Stimulated activated CD8-positive, alpha-beta memory T cell treated with anti-CD3 and anti-CD28 coated beads, Interleukin-4, amount 100 ng/mL, for 24 hours (primary cell): ENCODE results near the gene PGM2L1.
A peak's percentile ranks its signal among the peaks of the same experiment; 100 is the strongest.
"Not testable (repeated sequence)": the region's sequence is repeated elsewhere in the genome, so short reads cannot be mapped to it uniquely, and the experiment has no call there.

Experiments used
- DNase-seq: peaks from one replicate; pipeline ENCODE4 v3.0.0-alpha.2; 2020; ENCODE audit warnings: low read depth

PGM2L1 gene

DNA sequence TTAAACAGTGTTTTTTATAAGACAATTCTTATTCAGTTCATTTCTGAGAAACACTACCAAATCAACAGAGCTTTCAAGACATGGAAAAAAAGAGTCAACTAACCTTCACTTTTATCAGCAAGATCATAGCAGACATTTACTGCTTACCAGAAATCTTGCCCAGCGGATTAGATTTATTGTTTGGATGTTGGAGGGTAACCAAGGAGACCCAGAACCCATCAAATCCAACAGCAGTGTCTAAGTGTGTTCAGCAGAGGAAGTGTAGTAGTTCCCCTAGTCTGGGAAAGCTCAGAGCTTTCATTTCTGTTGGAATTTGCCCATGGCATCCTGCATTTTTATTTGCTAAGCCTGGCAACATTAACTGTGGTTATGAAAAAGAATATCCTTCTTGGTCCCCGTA, 2.4 kb upstream of the PGM2L1 start:
- no peak for DNase-seq

DNA sequence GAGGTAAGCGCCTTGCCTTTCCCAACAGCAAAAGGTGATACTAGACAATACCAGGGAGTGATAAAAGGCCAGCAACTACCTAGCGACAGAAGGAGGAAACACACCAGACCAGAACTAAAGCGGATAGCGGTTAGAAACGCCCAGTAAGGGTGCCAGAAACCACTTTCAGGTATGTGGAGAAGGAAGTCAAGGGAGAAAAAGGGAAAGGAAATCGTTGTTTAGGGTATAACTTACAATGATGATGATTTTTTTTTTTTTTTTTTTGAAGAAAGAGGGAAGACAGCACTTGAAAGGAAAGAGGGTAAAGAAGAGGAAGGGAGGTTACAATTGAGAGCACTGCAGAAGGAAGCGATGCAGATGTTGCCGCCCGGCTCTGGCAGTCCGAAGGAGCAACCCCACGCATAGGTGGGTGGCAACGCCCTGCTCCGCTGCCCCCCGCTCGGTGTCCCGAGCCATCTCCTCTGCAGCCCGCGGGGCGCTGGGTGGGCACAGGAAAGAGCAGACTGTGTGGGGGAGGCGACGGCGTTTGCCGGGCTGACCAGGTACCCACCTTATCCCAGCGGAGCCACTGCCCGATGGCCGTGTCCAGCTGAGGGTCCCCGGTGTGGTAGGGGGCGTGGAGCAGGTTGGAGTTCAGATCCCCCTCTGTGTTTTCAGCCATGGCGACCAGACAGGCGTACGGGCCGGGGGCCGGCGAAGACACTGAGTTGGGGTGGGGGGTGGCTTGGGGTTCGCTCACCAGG, 561 bp downstream of the PGM2L1 start:
- DNase-seq, result peak; percentile 5

DNA sequence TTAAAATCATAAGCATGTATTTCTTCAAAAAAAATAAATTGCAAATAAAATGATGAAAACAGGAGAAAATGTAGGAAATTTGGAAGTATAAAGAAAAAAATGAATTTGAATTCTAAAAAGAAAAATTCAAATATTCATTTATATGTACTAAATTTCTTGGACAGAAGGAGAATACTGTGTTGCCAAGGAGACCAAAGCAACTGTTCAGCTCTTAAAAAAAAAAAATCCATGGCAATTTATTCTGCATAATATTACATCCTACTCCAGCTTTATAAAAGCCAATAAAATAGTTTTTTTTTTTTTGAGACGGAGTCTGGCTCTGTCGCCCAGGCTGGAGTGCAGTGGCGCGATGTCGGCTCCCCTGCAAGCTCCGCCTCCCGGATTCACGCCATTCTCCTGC, 6.0 kb downstream of the PGM2L1 start:
- no peak for DNase-seq

DNA sequence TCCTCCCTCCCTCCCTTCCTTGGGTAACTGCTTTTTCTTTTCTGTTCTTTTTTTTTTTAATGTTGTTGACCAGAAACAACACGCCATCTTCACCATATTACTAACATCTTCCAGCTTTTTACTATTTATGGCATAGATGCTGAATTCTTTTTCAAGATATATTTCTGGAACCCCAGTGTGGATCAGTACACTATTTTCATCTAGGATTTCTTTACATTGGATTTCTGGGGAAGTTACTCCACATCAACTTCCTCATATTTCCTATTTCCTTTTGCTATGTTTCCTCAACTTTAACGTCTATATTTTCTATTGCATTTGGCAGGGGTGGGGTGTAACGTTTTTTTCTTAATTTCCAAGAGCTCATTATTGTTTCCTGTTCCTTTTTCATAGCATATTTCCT, 7.0 kb downstream of the PGM2L1 start:
- DNase-seq, result no peak

DNA sequence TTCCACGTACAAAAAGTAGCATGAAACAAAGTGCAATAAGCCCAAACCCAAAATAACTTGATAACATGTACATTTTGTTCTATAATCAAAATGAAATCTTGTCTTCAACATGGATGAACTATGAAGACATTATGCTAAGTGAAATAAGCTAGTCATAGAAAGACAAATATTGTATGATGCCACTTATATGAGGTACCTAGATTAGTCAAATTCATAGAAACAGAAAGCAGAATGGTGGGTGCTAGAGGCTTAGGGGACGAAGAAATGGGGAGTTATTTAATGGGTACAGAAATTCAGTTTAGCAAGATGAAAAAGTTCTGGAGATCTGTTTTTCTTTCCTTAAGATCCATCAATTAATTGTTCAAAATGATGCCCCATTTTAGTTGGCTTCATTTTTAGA, 7.5 kb downstream of the PGM2L1 start:
- no peak for DNase-seq

DNA sequence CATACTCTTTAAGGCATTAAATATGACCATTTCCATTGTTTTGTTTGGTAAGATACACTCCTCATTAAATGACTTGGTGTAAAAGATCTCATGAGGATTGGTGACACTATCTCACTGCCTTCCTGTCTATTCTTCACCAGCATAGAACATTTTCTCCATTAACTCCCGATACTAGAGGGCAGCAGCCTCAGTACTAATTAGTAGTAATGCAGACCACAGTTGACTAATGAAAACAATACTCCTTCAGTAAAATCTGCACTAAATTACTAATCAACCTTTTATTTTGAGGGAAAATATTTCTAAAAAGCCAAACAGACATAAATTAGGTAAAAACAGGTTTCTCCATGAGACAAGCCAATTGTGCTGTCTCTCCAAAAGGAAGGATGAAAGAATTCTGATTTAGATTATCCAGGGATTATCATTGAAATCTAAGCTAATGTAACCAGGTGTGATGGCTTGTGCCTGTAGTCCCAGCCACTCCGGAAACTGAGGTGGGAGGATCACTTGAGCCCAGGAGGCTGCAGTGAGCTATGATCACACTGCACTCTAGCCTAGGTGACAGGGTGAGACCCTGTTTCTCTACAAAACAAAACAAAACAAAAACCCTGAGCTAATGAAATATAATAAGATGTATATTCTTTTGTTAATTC, 9.4 kb downstream of the PGM2L1 start:
- DNase-seq, result peak; percentile 38

DNA sequence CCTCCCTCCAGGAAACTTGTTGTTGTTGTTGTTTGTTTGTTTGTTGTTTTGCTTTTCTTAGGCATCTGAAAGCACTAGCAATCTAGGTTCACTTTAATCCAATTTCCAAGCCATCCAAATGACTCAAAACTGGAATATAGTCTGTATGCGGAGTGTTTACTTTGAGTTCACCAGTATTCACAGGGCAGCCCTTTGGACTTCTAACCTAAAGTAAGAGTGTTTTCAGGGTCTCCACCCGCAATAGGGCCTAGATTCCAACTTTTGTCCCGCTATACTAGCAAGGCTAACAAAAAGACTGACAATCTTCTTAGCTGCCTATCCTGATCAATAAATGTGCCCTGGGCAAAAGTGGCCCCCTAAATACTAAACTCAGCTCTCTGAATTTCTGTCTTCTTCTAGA, 13.6 kb downstream of the PGM2L1 start:
- DNase-seq, result no peak

DNA sequence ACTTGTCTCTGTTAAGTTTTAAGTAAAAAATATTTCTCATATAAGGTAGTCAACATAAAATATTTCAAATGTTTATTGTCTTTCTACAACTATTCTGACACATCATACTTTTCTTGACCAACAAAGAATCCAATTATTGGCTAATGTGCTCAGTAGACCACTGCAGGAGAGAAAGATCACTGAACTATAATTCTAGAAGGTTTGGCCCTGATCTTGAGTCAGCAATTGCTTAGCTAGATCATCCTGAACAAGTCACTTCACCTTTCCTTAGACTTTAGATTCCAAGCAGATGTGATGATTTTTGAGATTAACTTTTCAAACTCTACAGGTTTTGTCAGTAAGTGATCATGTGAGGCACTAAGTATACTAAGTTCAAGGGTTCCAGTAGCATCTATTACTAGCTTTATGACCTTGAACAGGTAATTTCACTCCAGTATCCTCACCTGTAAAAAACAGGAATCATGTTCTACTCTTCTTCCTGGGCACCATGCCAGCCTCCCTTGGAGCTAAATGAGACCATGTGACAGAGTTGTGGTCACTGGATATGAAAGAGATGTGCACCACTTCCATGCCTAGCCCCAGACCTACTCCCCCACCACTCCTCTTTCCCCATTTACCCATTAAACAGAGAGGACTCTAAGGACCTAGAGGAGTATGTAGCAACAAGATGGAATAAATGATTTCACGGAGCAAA, 17.3 kb downstream of the PGM2L1 start:
- no peak for DNase-seq

DNA sequence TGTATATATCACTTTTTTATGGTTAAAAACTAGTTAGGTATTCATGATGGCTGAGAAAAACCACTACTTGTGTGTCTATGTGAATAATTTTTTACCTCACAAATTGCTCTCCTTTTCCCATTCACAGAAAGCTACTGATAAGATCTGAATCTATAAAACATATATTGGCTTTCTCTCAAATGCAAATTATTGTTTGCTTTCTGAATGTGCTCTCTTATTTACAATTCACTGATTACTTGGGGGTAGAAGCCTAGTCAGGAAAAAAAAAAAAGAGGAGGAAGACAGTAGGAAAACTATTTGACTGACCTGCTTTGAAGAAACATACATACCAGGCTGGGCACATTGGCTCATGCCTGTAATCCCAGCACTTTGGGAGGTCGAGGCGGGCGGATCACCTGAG, 20.5 kb downstream of the PGM2L1 start:
- no peak for DNase-seq

DNA sequence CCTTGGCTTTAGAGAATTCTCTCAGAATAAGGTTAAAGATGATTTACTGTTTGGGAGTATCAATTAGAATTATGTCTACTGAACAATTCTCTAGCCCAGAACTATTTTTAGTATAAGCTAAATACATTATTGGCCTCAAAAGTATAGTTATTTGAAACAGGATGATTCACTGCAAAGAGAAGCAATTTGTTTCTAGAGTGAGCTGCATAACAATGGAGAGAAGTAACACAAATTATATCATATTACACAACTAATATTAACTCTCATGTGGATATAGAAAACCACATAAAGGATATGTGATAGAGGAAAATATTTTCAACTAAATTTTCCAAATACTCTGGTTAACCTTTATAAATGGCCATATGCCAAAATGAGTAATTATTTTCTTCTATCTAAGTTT, 24.9 kb downstream of the PGM2L1 start:
- DNase-seq, result no peak

DNA sequence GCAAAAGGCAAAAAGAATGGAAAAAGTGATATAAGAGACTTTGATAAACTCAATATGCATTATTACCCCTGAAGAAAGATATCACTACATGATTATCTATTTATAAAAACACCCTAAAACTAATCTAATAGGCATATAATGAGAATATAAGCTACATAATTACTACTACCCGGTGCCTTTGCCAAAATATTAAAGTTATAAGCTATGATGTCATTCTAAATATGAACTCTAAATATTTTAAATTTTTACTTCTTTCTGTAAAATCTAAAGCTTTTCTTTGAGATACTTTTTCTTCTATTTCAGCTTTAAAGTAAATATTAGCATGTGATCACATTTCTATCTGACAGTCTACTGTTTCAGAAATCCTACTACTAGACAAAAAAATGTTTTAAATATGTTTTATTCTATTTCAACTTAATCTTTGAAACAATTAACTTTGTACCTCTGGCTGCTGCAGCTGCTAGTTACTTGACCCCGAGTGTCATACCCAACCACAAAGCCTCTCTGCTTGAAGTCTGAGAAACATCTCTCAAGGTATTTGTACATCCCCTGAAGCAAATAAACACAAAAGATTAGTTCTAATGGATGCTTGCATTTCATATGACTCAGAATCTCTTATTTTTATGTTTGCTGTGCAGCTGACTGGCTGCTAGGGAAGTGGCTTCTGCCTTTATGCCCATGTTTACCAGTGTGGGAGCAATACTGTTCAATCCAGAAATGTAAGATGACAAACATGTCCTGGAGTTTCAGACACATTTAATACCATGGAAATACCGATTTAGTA, 26.8 kb downstream of the PGM2L1 start:
- DNase-seq, result no peak

DNA sequence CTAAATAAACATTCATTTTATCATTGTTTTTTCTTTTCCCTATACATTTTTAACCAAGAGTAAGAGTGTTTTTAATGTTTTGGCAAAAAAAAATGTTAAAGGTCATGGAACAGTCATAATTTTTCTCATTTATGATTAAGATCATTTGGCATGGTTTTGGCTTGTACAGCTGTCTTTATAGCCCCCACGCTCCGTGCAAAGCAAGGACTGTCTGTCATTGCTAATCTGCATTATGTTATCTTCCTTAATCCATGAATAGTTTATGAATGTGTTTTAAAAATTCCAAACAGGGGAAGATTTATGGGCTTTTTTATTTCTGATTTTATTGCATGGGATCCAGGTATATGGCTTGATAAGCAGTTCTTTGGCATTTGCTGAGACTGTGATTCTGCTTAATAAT, 28.1 kb downstream of the PGM2L1 start:
- DNase-seq, result no peak

DNA sequence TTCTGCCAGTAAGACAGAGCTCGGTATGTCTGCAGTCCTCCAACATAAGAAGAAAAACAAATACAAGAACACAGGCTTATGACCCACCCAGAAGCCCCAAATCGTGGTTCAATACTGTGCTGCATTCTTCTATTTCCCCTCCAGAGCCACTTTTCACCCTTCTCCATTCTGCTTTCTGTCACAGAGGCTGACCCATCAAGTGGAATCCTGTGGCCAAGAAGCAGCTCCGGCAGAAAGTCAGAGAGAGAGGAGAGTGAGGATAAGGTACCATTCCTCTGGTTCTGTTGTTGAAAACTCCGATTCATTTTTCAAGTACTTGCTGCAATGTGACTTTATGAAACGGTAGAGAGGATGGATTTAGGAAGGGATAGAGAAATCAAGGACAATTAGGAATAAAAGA, 30.4 kb downstream of the PGM2L1 start:
- no peak for DNase-seq

DNA sequence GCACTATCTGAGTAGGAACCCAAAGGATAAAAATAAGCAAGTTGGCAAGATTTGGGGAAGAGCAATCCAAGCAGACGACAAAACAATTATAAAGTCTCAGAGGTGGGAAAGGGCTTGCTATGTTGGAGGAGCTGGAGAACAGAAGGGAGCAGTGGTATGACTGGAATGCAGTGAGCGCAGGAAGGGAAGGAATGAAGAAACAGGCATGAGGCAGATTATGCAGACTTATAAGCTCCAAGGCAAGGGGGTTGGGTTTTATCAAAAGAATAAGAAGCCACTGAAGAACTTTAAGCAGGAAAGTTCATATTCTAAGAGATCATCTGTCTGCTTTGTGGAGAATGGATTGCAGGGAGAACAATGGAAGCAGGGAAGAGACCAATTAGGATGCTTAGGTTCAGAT, 31.7 kb downstream of the PGM2L1 start:
- DNase-seq, result no peak

DNA sequence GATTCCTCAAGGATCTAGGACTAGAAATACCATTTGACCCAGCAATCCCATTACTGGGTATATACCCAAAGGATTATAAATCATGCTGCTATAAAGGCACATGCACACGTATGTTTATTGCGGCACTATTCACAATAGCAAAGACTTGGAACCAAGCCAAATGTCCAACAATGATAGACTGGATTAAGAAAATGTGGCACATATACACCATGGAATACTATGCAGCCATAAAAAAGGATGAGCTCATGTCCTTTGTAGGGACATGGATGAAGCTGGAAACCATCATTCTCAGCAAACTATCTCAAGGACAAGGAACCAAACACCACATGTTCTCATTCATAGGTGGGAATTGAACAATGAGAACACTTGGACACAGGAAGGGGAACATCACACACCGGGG, 32.4 kb downstream of the PGM2L1 start:
- not testable (repeated sequence) for DNase-seq

DNA sequence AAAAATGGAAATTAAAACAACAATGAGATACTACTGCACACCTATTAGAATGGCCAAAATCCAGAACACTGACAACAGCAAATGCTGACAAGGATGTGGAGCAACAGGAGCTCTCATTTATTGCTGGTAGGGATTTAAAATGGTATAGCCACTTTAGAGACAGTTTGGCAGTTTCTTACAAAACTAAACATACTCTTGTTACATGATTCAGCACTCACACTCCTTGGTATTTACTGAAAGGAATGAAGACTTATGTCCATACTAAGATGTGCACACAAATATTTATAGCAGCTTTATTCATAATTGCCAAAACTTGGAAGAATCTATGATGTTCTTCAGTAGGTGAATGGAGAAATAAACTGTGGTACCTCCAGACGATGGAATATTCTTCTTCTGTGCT, 40.8 kb downstream of the PGM2L1 start:
- no peak for DNase-seq

DNA sequence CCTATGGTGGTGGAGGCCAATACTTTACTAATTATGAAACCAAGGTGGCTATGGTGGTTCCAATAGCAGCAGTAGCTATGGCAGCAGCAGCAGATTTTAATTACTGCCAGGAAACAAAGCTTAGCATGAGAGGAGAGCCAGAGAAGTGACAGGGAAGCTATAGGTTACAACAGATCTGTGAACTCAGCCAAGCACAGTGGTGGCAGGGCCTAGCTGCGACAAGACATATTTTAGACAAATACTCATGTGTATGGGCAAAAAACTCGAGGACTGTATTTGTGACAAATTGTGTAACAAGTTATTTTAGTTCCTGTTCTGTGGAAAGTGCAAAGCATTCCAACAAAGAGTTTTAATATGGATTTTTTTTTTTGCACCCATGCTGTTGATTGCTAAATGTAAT, 42.6 kb downstream of the PGM2L1 start:
- DNase-seq, result no peak

DNA sequence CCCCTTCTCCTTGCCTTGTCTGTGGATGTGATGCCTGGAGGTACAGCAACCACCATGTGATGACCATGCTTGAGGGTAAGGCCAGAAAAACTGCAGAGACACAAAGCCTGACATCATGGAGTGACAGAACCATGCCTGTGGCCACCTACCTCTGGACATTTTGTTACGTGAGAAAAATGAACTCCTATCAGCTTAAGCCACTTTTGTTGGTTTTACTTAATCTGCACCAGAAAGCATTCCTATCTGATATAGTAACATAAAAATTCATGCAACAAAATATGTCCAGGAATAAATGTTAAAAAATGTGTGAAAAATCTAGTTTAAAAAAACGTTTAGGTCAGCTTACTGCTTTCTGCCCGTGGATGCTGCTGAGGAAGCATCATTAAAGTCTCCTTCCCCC, 44.2 kb downstream of the PGM2L1 start:
- no peak for DNase-seq

DNA sequence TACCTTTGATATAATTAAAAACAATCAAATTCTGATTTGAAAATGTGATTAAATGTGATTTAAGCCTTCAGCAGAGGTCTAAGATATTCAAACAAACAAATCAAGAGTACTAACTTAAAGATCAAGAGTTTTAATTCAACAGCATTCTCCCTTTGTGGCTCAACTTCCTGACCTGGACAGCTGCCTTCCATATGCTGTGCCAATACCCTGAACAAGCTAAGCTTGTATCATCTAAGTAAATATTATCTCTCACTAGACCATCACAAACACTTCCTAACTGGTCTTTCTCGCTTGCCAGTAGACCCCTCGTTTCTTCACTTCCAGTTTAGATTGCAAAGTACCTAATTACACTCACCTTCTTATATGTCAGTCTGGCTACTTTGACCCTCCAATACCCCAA, 50.9 kb downstream of the PGM2L1 start:
- no peak for DNase-seq

DNA sequence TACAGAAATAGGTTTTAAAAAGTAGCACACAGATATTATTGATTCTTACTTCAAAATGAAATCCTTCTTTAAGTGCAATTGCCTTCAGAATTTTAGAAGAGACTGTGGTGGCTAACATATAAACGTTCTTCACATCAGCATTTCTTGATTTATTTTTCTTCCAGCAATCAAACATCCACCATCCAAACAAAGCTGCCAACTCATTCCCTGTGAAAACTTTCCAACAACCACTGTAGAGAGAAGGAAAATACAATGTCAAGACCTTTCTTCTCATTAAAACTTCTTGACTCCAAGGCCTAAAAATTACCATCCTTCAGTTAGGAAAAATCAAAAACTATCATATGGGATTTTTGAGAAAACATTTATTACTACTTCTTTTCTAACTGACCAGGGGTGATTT, 52.8 kb downstream of the PGM2L1 start:
- DNase-seq, result no peak

DNA sequence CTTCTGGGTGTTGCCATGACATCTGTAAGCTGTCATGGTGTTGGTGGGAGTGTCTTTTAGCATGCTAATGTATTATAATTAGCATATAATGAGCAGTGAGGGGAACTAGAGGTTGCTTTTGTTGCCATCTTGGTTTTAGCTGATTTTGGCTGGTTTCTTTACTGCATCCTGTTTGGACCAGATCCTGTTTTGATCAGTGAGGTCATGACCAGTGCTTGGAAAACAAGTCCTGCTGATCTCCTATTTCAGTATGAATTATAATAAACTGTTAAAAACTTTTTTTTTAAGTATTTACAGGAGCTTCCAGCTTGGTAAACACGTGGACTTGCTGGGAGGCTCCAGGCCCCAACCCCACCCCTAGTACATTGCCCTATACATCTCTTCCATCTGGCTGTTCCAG, 56.3 kb downstream of the PGM2L1 start:
- DNase-seq, result no peak

DNA sequence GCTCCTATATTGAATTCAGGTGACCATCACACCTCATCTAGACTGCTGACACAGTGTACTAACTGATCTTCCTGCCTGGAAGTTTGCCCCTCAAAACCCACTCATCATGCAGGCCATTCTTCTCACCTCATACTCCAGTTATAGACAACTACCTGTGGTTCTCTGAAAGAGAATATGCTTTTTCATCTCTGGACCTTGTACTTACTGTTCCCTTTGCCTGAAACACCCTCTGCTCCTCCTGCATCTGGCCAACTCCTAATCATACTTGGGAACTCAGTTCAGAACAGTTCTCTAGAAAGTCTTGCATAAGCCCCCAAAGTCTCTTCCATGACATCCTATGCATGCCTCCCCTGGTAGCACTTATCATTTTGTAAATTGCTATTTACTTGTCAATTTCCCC, 58.6 kb downstream of the PGM2L1 start:
- no peak for DNase-seq

DNA sequence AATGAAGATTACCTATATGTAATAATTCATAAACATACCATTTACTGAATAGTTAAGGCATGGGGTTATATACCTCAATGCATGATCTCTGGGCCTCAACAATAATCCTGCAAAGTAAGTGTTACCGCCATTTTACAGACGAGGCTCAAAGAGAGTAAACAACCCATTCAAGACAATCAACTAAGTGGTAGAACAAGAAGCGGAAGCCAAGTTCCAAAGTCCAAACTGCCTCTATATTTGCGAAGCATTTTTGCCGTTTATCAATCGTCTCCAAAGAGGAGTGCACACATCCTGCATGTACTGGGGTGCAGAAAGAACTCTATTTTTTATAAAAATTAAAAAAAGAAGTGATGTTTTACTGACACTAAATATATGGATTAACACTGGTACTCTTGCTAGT, 59.3 kb downstream of the PGM2L1 start:
- no peak for DNase-seq
